HG02884 (cell line): ENCODE measurements around the gene BUB3.
"Not testable (repeated sequence)": the region's sequence is repeated elsewhere in the genome, so short reads cannot be mapped to it uniquely, and the experiment has no call there.

Source experiments
- ATAC-seq: cut with Tn5 transposase; IDR thresholded peaks from one replicate; pipeline ENCODE4 v1.9.1; 2021; ENCODE audit warnings: mild to moderate bottlenecking, moderate library complexity; ENCODE audit not compliant: unreplicated experiment

BUB3 gene

GRCh38 chr10:123153486-123154091 lies 613 bp upstream of the BUB3 start:
- no peak for ATAC-seq

- ATAC-seq, result peak; percentile 31
These were observed 706 bp downstream of the BUB3 start for GRCh38 chr10:123154711-123155505.

GRCh38 chr10:123156078-123156477 lies 1.9 kb downstream of the BUB3 start:
- ATAC-seq, result no peak

GRCh38 chr10:123157210-123157609 lies 3.0 kb downstream of the BUB3 start:
- no peak for ATAC-seq

GRCh38 chr10:123158682-123159081 lies 4.5 kb downstream of the BUB3 start:
- no peak for ATAC-seq

GRCh38 chr10:123160311-123160980 lies 6.2 kb downstream of the BUB3 start:
- ATAC-seq, result no peak

GRCh38 chr10:123164319-123164718 lies 10.1 kb downstream of the BUB3 start:
- ATAC-seq, result no peak

- no peak for ATAC-seq
These were observed 11.4 kb downstream of the BUB3 start for GRCh38 chr10:123165445-123166072.

GRCh38 chr10:123166618-123167017 lies 12.4 kb downstream of the BUB3 start:
- no peak for ATAC-seq

GRCh38 chr10:123170961-123171360 lies 16.8 kb downstream of the BUB3 start:
- no peak for ATAC-seq

GRCh38 chr10:123171616-123172015 lies 17.4 kb downstream of the BUB3 start:
- ATAC-seq, result not testable (repeated sequence)

GRCh38 chr10:123175389-123176387 lies 21.5 kb downstream of the BUB3 start:
- no peak for ATAC-seq

GRCh38 chr10:123178390-123178789 lies 24.2 kb downstream of the BUB3 start:
- ATAC-seq, result not testable (repeated sequence)

- ATAC-seq, result no peak
These were observed 26.2 kb downstream of the BUB3 start for GRCh38 chr10:123180101-123181090.

GRCh38 chr10:123183724-123184123 lies 29.5 kb downstream of the BUB3 start:
- no peak for ATAC-seq

GRCh38 chr10:123187781-123188180 lies 33.6 kb downstream of the BUB3 start:
- no peak for ATAC-seq

GRCh38 chr10:123191886-123192285 lies 37.7 kb downstream of the BUB3 start:
- ATAC-seq, result no peak

- no peak for ATAC-seq
These were observed 39.9 kb downstream of the BUB3 start for GRCh38 chr10:123194056-123194455.

GRCh38 chr10:123200531-123200930 lies 46.3 kb downstream of the BUB3 start:
- ATAC-seq, result no peak
